ENCODE results near the gene RAPGEF5. TPM values are rescaled to one million over a fixed set of nuclear protein-coding genes. Genes with fewer than 3 reads are reported as not detected.

The RAPGEF5 gene
- total RNA-seq, 4 donors from 2014 or later, result 7.4 to 16.2 (median 12.1) TPM

DNA sequence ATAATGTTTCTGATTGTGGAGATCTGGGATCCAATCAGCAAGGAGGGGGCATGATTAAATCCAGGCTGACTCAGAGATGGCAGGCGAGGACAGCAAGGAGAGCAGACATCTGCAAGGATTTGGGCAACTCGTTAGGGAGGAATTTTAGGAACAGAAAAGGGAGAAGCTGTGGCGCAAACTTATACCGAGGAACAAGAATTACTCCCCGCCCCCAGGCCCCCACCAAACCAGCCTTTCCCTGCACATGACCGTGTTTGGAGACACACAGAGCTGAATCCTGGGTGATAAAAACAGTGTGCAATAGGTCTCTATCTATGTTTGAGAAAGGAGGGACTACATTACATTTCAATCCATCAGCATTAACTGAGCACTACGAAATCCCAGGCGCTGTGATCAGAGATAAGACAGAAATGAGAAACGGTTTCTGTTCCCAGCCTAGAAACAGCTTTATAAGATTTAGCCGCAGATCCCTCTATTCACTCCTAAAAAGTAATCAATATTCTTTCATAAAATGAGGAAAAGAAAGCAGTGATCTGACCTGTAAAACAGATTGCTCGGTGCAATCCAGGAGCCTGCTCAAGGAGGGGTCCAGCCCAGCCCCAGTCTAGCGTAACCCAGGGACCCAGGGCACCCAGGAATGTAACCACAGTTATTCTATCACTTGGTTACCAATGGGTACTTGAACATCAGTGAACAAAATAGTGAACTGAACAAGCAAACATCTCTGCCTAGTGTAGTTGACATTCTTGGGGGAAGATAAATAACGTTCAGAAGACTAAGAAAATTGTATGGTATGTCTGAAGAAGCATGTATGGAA lies 37.2 kb upstream of the RAPGEF5 start:
- H3K4me3 ChIP-seq, result no peak overlapping the region
- intact Hi-C loops (cut with DNase I; ENCODE audit: low total_unique reads) (no loop called here), in situ Hi-C loops (cut with MboI; ENCODE audit: low sequenced_read_pairs in 4 of 4) (no loop called here)
- TF ChIP-seq CTCF (IDR thresholded peaks at IDR 0.05 in 4 of 5, conservative IDR thresholded peaks at IDR 0.05 in 1 of 5), result no peak
- no peak for TF ChIP-seq POLR2A (IDR thresholded peaks at IDR 0.05)
- no peak for ATAC-seq
- no peak for DNase-seq
- no peaks in the 10 kb centered on the region for H3K4me1 ChIP-seq
- no peaks in the 10 kb centered on the region for H3K9me3 ChIP-seq
- no peaks in the 10 kb centered on the region for H3K27me3 ChIP-seq
- H3K36me3 ChIP-seq, result no peaks in the 10 kb centered on the region
- no peak overlapping the region for H3K27ac ChIP-seq

DNA sequence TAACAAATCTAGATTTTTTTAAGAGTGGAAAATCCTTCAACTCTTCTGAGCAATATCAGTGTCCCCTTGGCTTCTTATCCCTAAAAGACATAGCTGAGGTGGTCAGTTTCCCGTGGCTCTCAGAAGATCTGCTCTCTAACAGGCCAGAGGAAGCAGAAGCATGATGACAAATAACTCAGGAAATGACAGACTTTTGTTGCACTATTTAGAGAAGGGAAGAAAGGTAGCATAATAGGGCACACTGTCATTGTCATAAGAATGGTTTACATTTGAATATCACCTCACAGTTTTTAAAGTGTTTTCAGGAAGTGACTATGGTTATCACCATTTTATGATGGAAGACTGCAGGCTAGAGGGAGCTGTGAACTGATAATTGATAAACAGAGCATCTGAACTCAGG lies 33.6 kb upstream of the RAPGEF5 start:
- Histone ChIP-seq H3K9me3 (no peaks in the 10 kb centered on the region), H3K36me3 (no peaks in the 10 kb centered on the region), H3K27ac (no peak overlapping the region), H3K4me3 (no peak overlapping the region), H3K4me1 (no peaks in the 10 kb centered on the region), H3K27me3 (no peaks in the 10 kb centered on the region)
- intact Hi-C loops (cut with DNase I; ENCODE audit: low total_unique reads), result no loop called here
- TF ChIP-seq CTCF (IDR thresholded peaks at IDR 0.05 in 4 of 5, conservative IDR thresholded peaks at IDR 0.05 in 1 of 5) (no peak), POLR2A (IDR thresholded peaks at IDR 0.05) (no peak)
- DNase-seq (no peak), ATAC-seq (no peak)
- in situ Hi-C loops (cut with MboI; ENCODE audit: low sequenced_read_pairs in 4 of 4), result no loop called here

DNA sequence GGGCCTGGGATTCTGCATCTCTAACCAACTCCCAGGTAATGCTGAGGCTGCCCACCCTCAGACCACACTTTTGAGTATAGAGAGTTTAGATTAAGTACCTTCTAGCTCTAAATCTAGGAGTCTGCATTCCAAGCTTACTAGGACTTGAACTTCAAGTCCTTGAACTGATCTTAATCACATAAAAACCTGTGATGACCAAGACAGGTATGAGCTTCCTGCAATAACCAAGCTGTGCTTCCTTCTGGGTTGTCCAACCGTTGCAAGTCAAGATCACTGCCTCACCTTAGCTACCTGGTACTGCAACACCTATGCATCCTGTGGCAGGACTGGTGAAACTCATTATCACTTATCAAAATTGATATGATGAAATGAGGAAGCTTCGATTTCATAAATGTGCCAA lies 32.9 kb upstream of the RAPGEF5 start:
- in situ Hi-C loops (cut with MboI; ENCODE audit: low sequenced_read_pairs in 4 of 4), result no loop called here
- TF ChIP-seq POLR2A (IDR thresholded peaks at IDR 0.05) (no peak), CTCF (IDR thresholded peaks at IDR 0.05 in 4 of 5, conservative IDR thresholded peaks at IDR 0.05 in 1 of 5) (no peak)

DNA sequence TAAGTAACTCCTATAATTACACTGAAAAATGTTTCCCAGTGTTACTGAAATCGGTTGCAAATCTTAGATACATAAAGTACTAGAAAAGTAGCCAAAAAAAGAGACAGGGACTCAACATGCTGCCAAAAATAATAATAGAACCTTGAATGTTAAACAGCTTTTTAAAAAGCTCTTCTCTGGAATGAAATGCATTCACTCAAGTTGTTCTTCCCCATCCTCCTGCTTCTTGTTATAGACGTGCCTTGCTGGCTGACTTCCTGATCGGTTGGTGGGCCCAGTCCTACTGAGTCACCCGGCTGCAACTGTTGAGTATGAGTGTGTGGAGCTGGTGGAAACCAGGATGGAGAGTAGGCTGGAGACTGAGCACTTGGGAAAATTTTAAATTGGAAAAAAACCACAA lies 30.6 kb upstream of the RAPGEF5 start:
- DNase-seq (no peak), ATAC-seq (no peak)
- Histone ChIP-seq H3K36me3 (no peaks in the 10 kb centered on the region), H3K4me1 (no peaks in the 10 kb centered on the region), H3K27me3 (no peaks in the 10 kb centered on the region), H3K27ac (no peak overlapping the region), H3K9me3 (no peaks in the 10 kb centered on the region), H3K4me3 (no peak overlapping the region)
- in situ Hi-C loops (cut with MboI; ENCODE audit: low sequenced_read_pairs in 4 of 4) (no loop called here), intact Hi-C loops (cut with DNase I; ENCODE audit: low total_unique reads) (no loop called here)
- TF ChIP-seq CTCF (IDR thresholded peaks at IDR 0.05 in 4 of 5, conservative IDR thresholded peaks at IDR 0.05 in 1 of 5) (no peak), POLR2A (IDR thresholded peaks at IDR 0.05) (no peak)

More for the DNA sequence above, 32.9 kb upstream of the RAPGEF5 start:
- Histone ChIP-seq H3K27ac (no peak overlapping the region), H3K27me3 (no peaks in the 10 kb centered on the region), H3K4me1 (no peaks in the 10 kb centered on the region), H3K9me3 (no peaks in the 10 kb centered on the region), H3K36me3 (no peaks in the 10 kb centered on the region), H3K4me3 (no peak overlapping the region)
- intact Hi-C loops (cut with DNase I; ENCODE audit: low total_unique reads), result no loop called here
- DNase-seq, result no peak
- no peak for ATAC-seq

Data from gastrocnemius medialis (tissue), 4 donors.